NCI-H2196 (cell line): ENCODE results near the gene RNF157.

Source experiments
- DNase-seq: peaks from one replicate; lab custom pipeline; 2025; ENCODE audit not compliant: unreplicated experiment; lab: John Stamatoyannopoulos, UW

Gene RNF157

GRCh38 chr17:76240461-76241203, at the start of gene RNF157:
RNF157 (minus strand) TSS chr17:76240493; CDS start chr17:76240240, 253 bp downstream.
- DNase-seq = peak; percentile 66

GRCh38 chr17:76281573-76282371, 41.5 kb upstream of the RNF157 start:
- DNase-seq = peak; percentile 78

- DNase-seq = no peak
Observed at GRCh38 chr17:76280650-76281049, 40.4 kb upstream of the RNF157 start.

GRCh38 chr17:76279742-76280287, 39.5 kb upstream of the RNF157 start:
- DNase-seq = no peak

- DNase-seq = peak; percentile 98
Observed at GRCh38 chr17:76278952-76279741, 38.9 kb upstream of the RNF157 start.

GRCh38 chr17:76278268-76278908, 38.1 kb upstream of the RNF157 start:
- DNase-seq = no peak

GRCh38 chr17:76277300-76278267, 37.3 kb upstream of the RNF157 start:
- no peak for DNase-seq

- DNase-seq = no peak
Observed at GRCh38 chr17:76276461-76277299, 36.4 kb upstream of the RNF157 start.

- DNase-seq = no peak
Observed at GRCh38 chr17:76276069-76276431, 35.8 kb upstream of the RNF157 start.

- DNase-seq = no peak
Observed at GRCh38 chr17:76275382-76276068, 35.2 kb upstream of the RNF157 start.

- no peak for DNase-seq
Observed at GRCh38 chr17:76274112-76274956, 34.0 kb upstream of the RNF157 start.

- no peak for DNase-seq
Observed at GRCh38 chr17:76273445-76274111, 33.3 kb upstream of the RNF157 start.

- DNase-seq = no peak
Observed at GRCh38 chr17:76272541-76273444, 32.5 kb upstream of the RNF157 start.

GRCh38 chr17:76271669-76272540, 31.6 kb upstream of the RNF157 start:
- DNase-seq = no peak
